Endodermal cell (in vitro differentiated cells): Measurements from ENCODE around the gene DNAJB12. TPM values are rescaled to one million over a fixed set of nuclear protein-coding genes. Genes with fewer than 3 reads are reported as not detected.
"Not testable (repeated sequence)": the region's sequence is repeated elsewhere in the genome, so short reads cannot be mapped to it uniquely, and the experiment has no call there.

Experiments used
- DNase-seq: peaks from one replicate; pipeline ENCODE4 v3.0.0-alpha.2; 2017
- H3K27ac ChIP-seq: 2 replicates; pipeline ENCODE4 v1.5.1; 2013; ENCODE audit warnings: mild to moderate bottlenecking, low read depth, low read length, moderate library complexity
- H3K27me3 ChIP-seq: 2 replicates; pipeline ENCODE4 v1.6.1; 2013; ENCODE audit warnings: mild to moderate bottlenecking, low read length, moderate library complexity; ENCODE audit not compliant: insufficient read depth, control insufficient read depth, poor library complexity, severe bottlenecking
- H3K36me3 ChIP-seq: 2 replicates; pipeline ENCODE4 v1.7.0; 2013; ENCODE audit warnings: mild to moderate bottlenecking, low read length, moderate library complexity; ENCODE audit not compliant: control insufficient read depth, insufficient read depth
- H3K4me1 ChIP-seq: one replicate; pipeline ENCODE4 v1.7.0; 2013; ENCODE audit warnings: low read length; ENCODE audit not compliant: control insufficient read depth, insufficient read depth
- H3K4me3 ChIP-seq: 2 replicates; pipeline ENCODE4 v1.5.1; 2013; ENCODE audit warnings: mild to moderate bottlenecking, low read length, moderate library complexity
- H3K9ac ChIP-seq: 2 replicates; pipeline ENCODE4 v1.6.1; 2013; ENCODE audit warnings: mild to moderate bottlenecking, low read length, moderate library complexity; ENCODE audit not compliant: poor library complexity, severe bottlenecking; ENCODE audit errors: extremely low read depth
- H3K9me3 ChIP-seq: 2 replicates; pipeline ENCODE4 v1.6.1; 2013; ENCODE audit warnings: mild to moderate bottlenecking, low read length, moderate library complexity; ENCODE audit not compliant: control insufficient read depth
- H3K27ac Mint-ChIP-seq: 2 replicates; pipeline ENCODE4 v1.8.0; 2020; ENCODE audit warnings: mixed read lengths
- H3K27me3 Mint-ChIP-seq: 2 replicates; pipeline ENCODE4 v1.8.0; 2021; ENCODE audit warnings: mild to moderate bottlenecking, mixed read lengths; ENCODE audit not compliant: insufficient read depth
- H3K36me3 Mint-ChIP-seq: 2 replicates; pipeline ENCODE4 v1.8.0; 2020; ENCODE audit warnings: low read depth, mixed read lengths
- H3K4me1 Mint-ChIP-seq: 2 replicates; pipeline ENCODE4 v1.8.0; 2020; ENCODE audit warnings: mixed read lengths
- H3K4me3 Mint-ChIP-seq: 2 replicates; pipeline ENCODE4 v1.8.0; 2020; ENCODE audit warnings: mild to moderate bottlenecking, moderate library complexity, mixed read lengths
- H3K9me3 Mint-ChIP-seq: 2 replicates; pipeline ENCODE4 v1.8.0; 2020; ENCODE audit warnings: mild to moderate bottlenecking, mixed read lengths
- CTCF ChIP-seq: fragments of 200-600 bp; sonication (generic); conservative IDR thresholded peaks from 2 replicates; pipeline ENCODE4 v1.5.0; 2021; ENCODE audit warnings: antibody characterized with exemption, mild to moderate bottlenecking
- WGBS, 2 experiments: methylation state at CpG; one replicate each; pipeline versions ENCODE4 v1.1.5 to v1.1.7; 2013; ENCODE audit warnings: missing lambda C conversion rate in 2 of 2, mixed read lengths in 1 of 2; ENCODE audit not compliant: insufficient coverage in 1 of 2, insufficient read length in 1 of 2; 5-methylcytosine and 5-hydroxymethylcytosine counted together
- total RNA-seq, 2 donors: library from RNA; stranded (reverse); fragmentation: NEBNext Ultra II Directional in 1 of 2; extraction: Animal tissue kit (Norgen Biotek cat#: 25700) in 1 of 2; gene quantifications; 2 replicates in 1 of 2; 3 replicates in 1 of 2; pipeline ENCODE4 v1.2.1, GENCODE V29; 2021

Gene DNAJB12
- total RNA-seq, 2 donors from 2014 or later = 22.6 to 27.5 TPM

GRCh38 chr10:72309290-72310240 is 45.2 kb downstream of the DNAJB12 start:
- H3K4me1 ChIP-seq = peaks cover 2% of the 10 kb centered on the region
- no peak overlapping the region for H3K27ac ChIP-seq
- WGBS, 2 experiments = 89 to 91% methylated on average over 19 to 21 of the region's 21 CpGs
- H3K27me3 Mint-ChIP-seq = no peaks in the 10 kb centered on the region
- no peak overlapping the region for H3K27ac Mint-ChIP-seq
- H3K9me3 Mint-ChIP-seq = no peaks in the 10 kb centered on the region
- no peaks in the 10 kb centered on the region for H3K9me3 ChIP-seq
- no peaks in the 10 kb centered on the region for H3K27me3 ChIP-seq
- no peak overlapping the region for H3K4me3 ChIP-seq
- no peak for TF ChIP-seq CTCF
- H3K36me3 ChIP-seq = no peaks in the 10 kb centered on the region
- peaks cover 8% of the 10 kb centered on the region for H3K4me1 Mint-ChIP-seq
- DNase-seq = peak; percentile 63
- H3K4me3 Mint-ChIP-seq = no peak overlapping the region
- no peak overlapping the region for H3K9ac ChIP-seq
- H3K36me3 Mint-ChIP-seq = no peaks in the 10 kb centered on the region

DNA sequence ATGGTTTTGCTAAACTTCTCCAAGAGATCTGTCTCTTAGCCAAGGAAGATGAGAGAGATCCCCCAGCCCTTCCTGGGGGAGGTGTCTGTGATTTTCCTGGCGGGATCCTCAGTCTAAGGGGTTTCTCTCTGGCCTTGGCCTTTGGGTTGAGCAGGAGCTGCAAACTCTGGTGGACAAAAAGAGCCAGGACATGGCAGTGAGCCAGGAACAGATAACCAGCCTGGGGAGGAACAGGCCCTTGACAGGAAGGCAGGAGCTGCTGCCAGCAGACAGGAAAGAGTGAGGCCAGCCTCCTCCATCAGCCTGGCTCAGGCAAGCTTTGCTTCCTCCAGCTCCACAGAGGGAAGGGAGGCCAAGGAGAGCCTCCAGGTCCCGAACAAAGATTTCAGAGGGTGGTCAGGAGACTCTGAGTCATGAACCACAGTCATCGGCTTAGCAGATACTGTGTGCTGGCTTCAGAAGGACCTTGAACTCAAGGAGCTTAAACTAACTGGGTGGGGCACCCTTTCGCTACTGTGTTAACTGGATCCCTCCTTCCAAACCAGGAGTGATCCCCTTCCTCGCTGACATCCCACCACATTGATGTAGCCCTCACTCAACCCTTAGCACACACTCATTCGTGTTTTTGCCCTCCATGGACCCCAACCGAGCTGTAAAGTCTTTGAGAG is 46.3 kb downstream of the DNAJB12 start:
- TF ChIP-seq CTCF = peak; percentile 26
- Mint-ChIP-seq H3K27me3 (no peaks in the 10 kb centered on the region), H3K9me3 (no peaks in the 10 kb centered on the region), H3K4me3 (no peak overlapping the region), H3K36me3 (no peaks in the 10 kb centered on the region), H3K27ac (no peak overlapping the region), H3K4me1 (peaks cover 8% of the 10 kb centered on the region)
- H3K4me3 ChIP-seq = no peak overlapping the region
- no peak for DNase-seq
- peaks cover 2% of the 10 kb centered on the region for H3K4me1 ChIP-seq
- no peak overlapping the region for H3K27ac ChIP-seq
- 90 to 97% methylated on average over 7 of the region's 7 CpGs for WGBS, 2 experiments
- no peaks in the 10 kb centered on the region for H3K9me3 ChIP-seq
- no peaks in the 10 kb centered on the region for H3K36me3 ChIP-seq
- H3K9ac ChIP-seq = no peak overlapping the region
- no peaks in the 10 kb centered on the region for H3K27me3 ChIP-seq

DNA sequence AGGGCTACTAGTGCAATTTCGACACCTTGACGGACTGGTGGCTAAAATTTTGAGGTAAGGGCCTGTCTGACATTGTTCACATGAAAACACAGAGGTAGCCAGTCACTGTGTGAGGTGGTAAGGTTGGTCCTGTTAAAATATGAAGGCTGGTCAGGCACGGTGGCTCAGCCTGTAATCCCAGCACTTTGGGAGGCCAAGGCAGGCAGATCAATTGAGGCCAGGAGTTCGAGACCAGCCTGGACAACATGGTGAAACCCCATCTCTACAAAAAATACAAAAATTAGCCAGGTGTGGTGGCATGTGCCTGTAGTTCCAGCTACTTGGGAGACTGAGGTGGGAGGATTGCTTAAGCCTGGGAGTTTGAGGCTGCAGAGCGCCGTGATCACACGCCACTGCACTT is 47.0 kb downstream of the DNAJB12 start:
- H3K4me1 ChIP-seq, H3K27me3 Mint-ChIP-seq, H3K4me1 Mint-ChIP-seq, H3K36me3 ChIP-seq, H3K27ac ChIP-seq, H3K27me3 ChIP-seq, H3K9me3 Mint-ChIP-seq, H3K4me3 Mint-ChIP-seq, DNase-seq, H3K27ac Mint-ChIP-seq, H3K9ac ChIP-seq, H3K9me3 ChIP-seq, H3K4me3 ChIP-seq, H3K36me3 Mint-ChIP-seq: not testable (repeated sequence)
- WGBS, 2 experiments = 94 to 98% methylated on average over 6 to 7 of the region's 7 CpGs
